ENCODE data around the gene P3H1.

The P3H1 gene

GRCh38 chr1:42744148-42744413, 22.7 kb downstream of the P3H1 start:
- H3K4me3 ChIP-seq (ENCODE audit: low read depth, low read length): no peak overlapping the region
- ChIA-PET POLR2A (no interaction called here), CTCF (interaction anchor here (0.7 to 1.3 kb wide), 6 partner anchors 9 to 168 kb away, joined by 3 to 5 read pairs (median 3); no protein-coding TSS in a partner anchor)
- no peak for TF ChIP-seq CTCF (IDR thresholded peaks at IDR 0.05; ENCODE audit: insufficient read depth, low read length, missing control alignments)
- DNase-seq (ENCODE audit: low read depth, low spot score): no peak

- H3K4me3 ChIP-seq (ENCODE audit: low read depth, low read length): no peak overlapping the region
- POLR2A ChIA-PET: no interaction called here
- no peak for TF ChIP-seq CTCF (IDR thresholded peaks at IDR 0.05; ENCODE audit: insufficient read depth, low read length, missing control alignments)
- CTCF ChIA-PET: interaction anchor here (0.7 to 1.3 kb wide), 8 partner anchors 9 to 167 kb away, joined by 3 to 5 read pairs (median 4); no protein-coding TSS in a partner anchor
- no peak for DNase-seq (ENCODE audit: low read depth, low spot score)
These were observed 23.3 kb downstream of the P3H1 start for GRCh38 chr1:42743317-42744147.

- CTCF ChIA-PET: interaction anchor here (1.1 to 1.3 kb wide), 5 partner anchors 9 to 165 kb away, joined by 3 to 5 read pairs (median 4); no protein-coding TSS in a partner anchor
- no peak overlapping the region for H3K4me3 ChIP-seq (ENCODE audit: low read depth, low read length)
- POLR2A ChIA-PET: no interaction called here
- TF ChIP-seq CTCF (IDR thresholded peaks at IDR 0.05; ENCODE audit: insufficient read depth, low read length, missing control alignments): no peak
- DNase-seq (ENCODE audit: low read depth, low spot score): no peak
These were observed 24.1 kb downstream of the P3H1 start for GRCh38 chr1:42742617-42743316.

GRCh38 chr1:42742141-42742540, 24.7 kb downstream of the P3H1 start:
- no peak for DNase-seq (ENCODE audit: low read depth, low spot score)
- ChIA-PET POLR2A (no interaction called here), CTCF (interaction anchor here (1.2 kb wide), 1 partner anchor 15 kb away, joined by 4 read pairs; no protein-coding TSS in a partner anchor)
- TF ChIP-seq CTCF (IDR thresholded peaks at IDR 0.05; ENCODE audit: insufficient read depth, low read length, missing control alignments): no peak
- H3K4me3 ChIP-seq (ENCODE audit: low read depth, low read length): no peak overlapping the region

- TF ChIP-seq CTCF (IDR thresholded peaks at IDR 0.05; ENCODE audit: insufficient read depth, low read length, missing control alignments): no peak
- POLR2A ChIA-PET: no interaction called here
- DNase-seq (ENCODE audit: low read depth, low spot score): no peak
- CTCF ChIA-PET: interaction anchor here (1.0 kb wide), 1 partner anchor 164 kb away, joined by 3 read pairs; no protein-coding TSS in a partner anchor
- H3K4me3 ChIP-seq (ENCODE audit: low read depth, low read length): no peak overlapping the region
These were observed 25.1 kb downstream of the P3H1 start for GRCh38 chr1:42741706-42742105.

Measured in AG04449 (cell line).